H1 (cell line): ENCODE measurements around the gene INO80C. TPM values are rescaled to one million over a fixed set of nuclear protein-coding genes. Genes with fewer than 3 reads are reported as not detected.

Source experiments
- CTCF ChIA-PET: fragments of 300-600 bp; sonication (Branson Sonifier 250); formaldehyde crosslinking; loops from one replicate; lab custom pipeline; 2021; ENCODE audit not compliant: partially characterized antibody; lab: Charles Lee
- POLR2A ChIA-PET: fragments of 300-600 bp; sonication (Branson Sonifier 250); formaldehyde crosslinking; loops from one replicate; lab custom pipeline; 2021; ENCODE audit warnings: inconsistent platforms; ENCODE audit not compliant: partially characterized antibody; lab: Charles Lee
- DNase-seq, 2 experiments: peaks; one replicate each; pipeline versions ENCODE4 v3.0.0 to v3.0.0-alpha.2; 2010 to 2022; ENCODE audit warnings: low spot score in 2 of 2, low read depth in 1 of 2, mixed read lengths in 1 of 2
- FAIRE-seq: peaks from 2 replicates; lab custom pipeline; 2011; peaks lifted over from hg19 to GRCh38; lab: Jason Lieb, UNC
- H2AFZ ChIP-seq: 2 replicates; pipeline ENCODE4 v1.8.1; 2012; ENCODE audit warnings: low read length, inconsistent platforms
- H2AK5ac ChIP-seq: 2 replicates; pipeline ENCODE4 v1.6.1; 2013; ENCODE audit warnings: low read depth, low read length
- H2BK120ac ChIP-seq: replicated peaks from 2 replicates; pipeline ENCODE3; 2013; ENCODE audit warnings: low read depth, low read length, inconsistent platforms
- H2BK12ac ChIP-seq: 2 replicates; pipeline ENCODE4 v1.6.1; 2013; ENCODE audit warnings: low read depth, low read length
- H2BK15ac ChIP-seq: 2 replicates; pipeline ENCODE4 v1.6.1; 2013; ENCODE audit warnings: low read length
- H2BK20ac ChIP-seq: 2 replicates; pipeline ENCODE4 v1.6.1; 2013; ENCODE audit warnings: low read length
- H2BK5ac ChIP-seq: 2 replicates; pipeline ENCODE4 v1.6.1; 2013; ENCODE audit warnings: low read depth, low read length
- H3K14ac ChIP-seq: 2 replicates; pipeline ENCODE4 v1.6.1; 2013; ENCODE audit warnings: inconsistent platforms; ENCODE audit not compliant: insufficient read length
- H3K18ac ChIP-seq: 2 replicates; pipeline ENCODE4 v1.6.1; 2013; ENCODE audit warnings: low read length; ENCODE audit errors: extremely low read depth
- H3K23ac ChIP-seq: 2 replicates; pipeline ENCODE4 v1.6.1; 2013; ENCODE audit warnings: inconsistent platforms; ENCODE audit not compliant: insufficient read length
- H3K23me2 ChIP-seq: 2 replicates; pipeline ENCODE4 v1.6.1; 2013; ENCODE audit warnings: low read depth, low read length
- H3K27ac ChIP-seq: 2 replicates; pipeline ENCODE4 v1.6.1; 2011; ENCODE audit warnings: low read depth, low read length, inconsistent platforms
- H3K27me3 ChIP-seq, 4 experiments: replicated peaks in 1 of 4; 1 replicate in 1 of 4; 2 replicates in 3 of 4; pipeline versions ENCODE4 v1.6.1 to v1.8.1; 2011 to 2013; ENCODE audit warnings: low read length in 3 of 4, mild to moderate bottlenecking in 3 of 4, inconsistent platforms in 2 of 4, mixed read lengths in 2 of 4, moderate library complexity in 1 of 4; ENCODE audit not compliant: control insufficient read depth in 3 of 4, insufficient read depth in 3 of 4; ENCODE audit errors: extremely low read depth in 1 of 4
- H3K36me3 ChIP-seq, 4 experiments: 2 replicates each; pipeline versions ENCODE4 v1.6.1 to v1.8.1; 2011 to 2013; ENCODE audit warnings: mild to moderate bottlenecking in 4 of 4, low read length in 3 of 4, moderate library complexity in 2 of 4, control low read depth in 1 of 4, inconsistent platforms in 1 of 4; ENCODE audit not compliant: insufficient read depth in 4 of 4, control insufficient read depth in 2 of 4
- H3K4ac ChIP-seq: replicated peaks from 2 replicates; pipeline ENCODE3; 2013; ENCODE audit warnings: low read length, low read depth, mixed read lengths, inconsistent platforms; ENCODE audit not compliant: insufficient read length
- H3K4me1 ChIP-seq, 4 experiments: replicated peaks in 1 of 4; 1 replicate in 1 of 4; 2 replicates in 3 of 4; pipeline versions ENCODE4 v1.6.1 to v1.8.1; 2011 to 2013; ENCODE audit warnings: low read length in 3 of 4, inconsistent platforms in 2 of 4, mixed read lengths in 1 of 4; ENCODE audit not compliant: insufficient read depth in 4 of 4, control insufficient read depth in 3 of 4
- H3K4me2 ChIP-seq, 2 experiments: 2 replicates each; pipeline versions ENCODE4 v1.6.1 to v1.8.1; 2011 to 2013; ENCODE audit warnings: low read depth in 2 of 2, low read length in 2 of 2, control low read depth in 1 of 2, inconsistent platforms in 1 of 2, mild to moderate bottlenecking in 1 of 2; ENCODE audit not compliant: insufficient read depth in 1 of 2
- H3K4me3 ChIP-seq, 4 experiments: fragments of 200-600, 300-600 bp in 1 of 4; sonication (generic), shearing (Covaris generic), sonication (Bioruptor Twin) in 1 of 4; 2 replicates each; pipeline versions ENCODE4 v1.5.1 to v1.8.1; 2011 to 2016; ENCODE audit warnings: low read length in 4 of 4, low read depth in 3 of 4, control low read depth in 2 of 4, inconsistent platforms in 2 of 4, mild to moderate bottlenecking in 2 of 4, mixed read lengths in 1 of 4, moderate library complexity in 1 of 4; ENCODE audit not compliant: insufficient read depth in 2 of 4; ENCODE audit errors: extremely low read depth in 1 of 4
- H3K56ac ChIP-seq: replicated peaks from 2 replicates; pipeline ENCODE3; 2013; ENCODE audit warnings: low read depth, mild to moderate bottlenecking, mixed read lengths, low read length, inconsistent platforms; ENCODE audit not compliant: insufficient read length
- H3K79me1 ChIP-seq: 2 replicates; pipeline ENCODE4 v1.6.1; 2013; ENCODE audit warnings: low read depth, low read length, control low read depth
- H3K79me2 ChIP-seq, 2 experiments: 2 replicates each; pipeline versions ENCODE4 v1.6.1 to v1.8.1; 2012 to 2013; ENCODE audit warnings: low read length in 2 of 2, mild to moderate bottlenecking in 2 of 2, inconsistent platforms in 1 of 2; ENCODE audit not compliant: insufficient read depth in 2 of 2, control insufficient read depth in 1 of 2
- H3K9ac ChIP-seq, 4 experiments: replicated peaks in 1 of 4; 1 replicate in 1 of 4; 2 replicates in 3 of 4; pipeline versions ENCODE4 v1.6.1 to v1.8.1; 2011 to 2013; ENCODE audit warnings: low read depth in 3 of 4, low read length in 3 of 4, control low read depth in 2 of 4, mild to moderate bottlenecking in 2 of 4, moderate library complexity in 2 of 4, inconsistent platforms in 1 of 4; ENCODE audit errors: extremely low read depth in 1 of 4
- H3K9me3 ChIP-seq, 2 experiments: 2 replicates each; pipeline versions ENCODE4 v1.6.1 to v1.8.1; 2012 to 2013; ENCODE audit warnings: mild to moderate bottlenecking in 2 of 2, moderate library complexity in 2 of 2, control low read depth in 1 of 2, inconsistent platforms in 1 of 2, low read depth in 1 of 2, low read length in 1 of 2, mixed read lengths in 1 of 2; ENCODE audit not compliant: insufficient read depth in 2 of 2
- H4K20me1 ChIP-seq, 2 experiments: replicated peaks in 1 of 2; 2 replicates each; pipeline versions ENCODE3 to v1.8.1; 2011 to 2013; ENCODE audit warnings: inconsistent platforms in 2 of 2, low read length in 2 of 2, mild to moderate bottlenecking in 1 of 2; ENCODE audit not compliant: insufficient read depth in 2 of 2, control insufficient read depth in 1 of 2
- H4K5ac ChIP-seq: 2 replicates; pipeline ENCODE4 v1.6.1; 2013; ENCODE audit warnings: low read length, low read depth, mixed read lengths, inconsistent platforms; ENCODE audit not compliant: insufficient read length
- H4K8ac ChIP-seq: 2 replicates; pipeline ENCODE4 v1.8.0; 2013; ENCODE audit warnings: mild to moderate bottlenecking, moderate library complexity, low read length, inconsistent platforms; ENCODE audit not compliant: insufficient read depth; ENCODE audit errors: extremely low read depth
- H4K91ac ChIP-seq: replicated peaks from 2 replicates; pipeline ENCODE3; 2013; ENCODE audit warnings: low read length, mixed read lengths, inconsistent platforms; ENCODE audit not compliant: insufficient read length
- CEBPB ChIP-seq: IDR thresholded peaks from 2 replicates; pipeline ENCODE4 v1.6.1; 2012; ENCODE audit warnings: low read depth, low read length
- CHD1 ChIP-seq: IDR thresholded peaks from 2 replicates; pipeline ENCODE4 v1.6.1; 2012; ENCODE audit warnings: low read depth, low read length, improper control_type of control experiment
- GABPA ChIP-seq: IDR thresholded peaks from 2 replicates; pipeline ENCODE4 v1.6.1; 2011; ENCODE audit warnings: mild to moderate bottlenecking, low read length, moderate library complexity, borderline replicate concordance; ENCODE audit not compliant: insufficient read depth
- HDAC6 ChIP-seq: IDR thresholded peaks from one replicate; pipeline ENCODE4 v1.7.1; 2012; ENCODE audit warnings: low read depth, mild to moderate bottlenecking, inconsistent platforms, low read length, moderate library complexity
- KDM5A ChIP-seq: fragments of 200-600 bp; IDR thresholded peaks from 2 replicates; pipeline ENCODE4 v1.7.1; 2012; ENCODE audit warnings: mild to moderate bottlenecking, low read length, inconsistent platforms, mixed read lengths
- RBBP5 ChIP-seq: IDR thresholded peaks from 2 replicates; pipeline ENCODE4 v1.7.1; 2012; ENCODE audit warnings: low read depth, mild to moderate bottlenecking, inconsistent platforms, low read length, moderate library complexity, borderline replicate concordance
- SAP30 ChIP-seq: fragments of 300-600 bp; sonication (generic); IDR thresholded peaks from 2 replicates; pipeline ENCODE4 v1.7.1; 2012; ENCODE audit warnings: low read length, moderate library complexity, mild to moderate bottlenecking, inconsistent platforms; ENCODE audit not compliant: insufficient read depth, insufficient replicate concordance
- SIX5 ChIP-seq: IDR thresholded peaks from 2 replicates; pipeline ENCODE4 v1.6.1; 2011; ENCODE audit warnings: mild to moderate bottlenecking, low read depth, low read length
- TAF1 ChIP-seq: IDR thresholded peaks from 2 replicates; pipeline ENCODE4 v1.6.1; 2011; ENCODE audit warnings: mild to moderate bottlenecking, low read depth, low read length
- TBP ChIP-seq: IDR thresholded peaks from 2 replicates; pipeline ENCODE4 v1.6.1; 2011; ENCODE audit warnings: low read depth, low read length, improper control_type of control experiment
- WGBS, 2 experiments: shearing (Covaris generic) in 1 of 2; methylation state at CpG; one replicate each; pipeline versions ENCODE4 v1.1.6 to v1.1.7; 2013 to 2015; ENCODE audit warnings: low lambda C conversion rate in 2 of 2, mixed read lengths in 2 of 2, inconsistent platforms in 1 of 2, low coverage in 1 of 2, missing lambda C conversion rate in 1 of 2; ENCODE audit not compliant: insufficient replicate concordance in 2 of 2, insufficient coverage in 1 of 2, insufficient read length in 1 of 2; ENCODE audit errors: extremely low coverage in 1 of 2, missing lambda C conversion rate in 1 of 2; 5-methylcytosine and 5-hydroxymethylcytosine counted together
- polyA plus RNA-seq, 7 experiments: library from polyadenylated mRNA; depleted of rRNA in 3 of 7; stranded (reverse) in 5 of 7; unstranded in 2 of 7; fragments of >200 nt in 5 of 7; fragments of 200-250 nt in 2 of 7; gene quantifications; 1 replicate in 5 of 7; 2 replicates in 1 of 7; 4 replicates in 1 of 7; pipeline versions ENCODE4 v1.2.1 to v1.2.3, GENCODE V29; 2011 to 2013; ENCODE audit warnings: missing spikeins in 2 of 7, mixed read lengths in 2 of 7
- total RNA-seq: library from RNA; stranded (reverse); fragmentation: NEBNext Ultra II Directional; extraction: Animal tissue kit (Norgen Biotek cat#: 25700); gene quantifications from 2 replicates; pipeline ENCODE4 v1.2.1, GENCODE V29; 2021

INO80C gene
- total and polyA plus RNA-seq, 2 of the 8 experiments (the other 6 are each of a cell fraction or from before 2014, with no cell fraction given), result 30.1 to 48.9 TPM

GRCh38 chr18:35547008-35547605 is 49.3 kb upstream of the INO80C start:
- POLR2A ChIA-PET, result no interaction called here
- Histone ChIP-seq H2BK120ac (no peak overlapping the region), H3K36me3 (no peaks in the 10 kb centered on the region), H3K4me1 (no peaks in the 10 kb centered on the region), H4K5ac (no peak overlapping the region), H3K9ac (no peak overlapping the region), H3K4me3 (no peak overlapping the region), H3K18ac (no peak overlapping the region), H2BK20ac (no peak overlapping the region), H4K20me1 (no peaks in the 10 kb centered on the region), H2AFZ (no peak overlapping the region), H2AK5ac (no peak overlapping the region), H4K91ac (no peak overlapping the region), H3K14ac (no peak overlapping the region), H3K27me3 (no peaks in the 10 kb centered on the region), H2BK12ac (no peak overlapping the region), H2BK5ac (no peak overlapping the region), H3K56ac (no peak overlapping the region), H3K23me2 (no peaks in the 10 kb centered on the region), H4K8ac (no peak overlapping the region), H3K4ac (no peak overlapping the region), H3K23ac (no peak overlapping the region), H3K27ac (no peak overlapping the region), H3K4me2 (no peak overlapping the region), H3K79me2 (no peaks in the 10 kb centered on the region), H3K79me1 (no peaks in the 10 kb centered on the region), H2BK15ac (no peak overlapping the region), H3K9me3 (no peaks in the 10 kb centered on the region)
- TF ChIP-seq KDM5A (no peak), GABPA (no peak), SAP30 (no peak), SIX5 (no peak), TAF1 (no peak), CHD1 (no peak), TBP (no peak), CEBPB (no peak), RBBP5 (no peak), HDAC6 (no peak)
- WGBS, 2 experiments, result 89% methylated on average over 2 of the region's 2 CpGs; no CpG with 5 or more reads in 1 of the 2 experiments
- CTCF ChIA-PET, result no interaction called here
- no peak for FAIRE-seq
- DNase-seq, result no peak
